Chondrocyte (in vitro differentiated cells): Measurements from ENCODE around the gene SMC1B. TPM values are rescaled to one million over a fixed set of nuclear protein-coding genes. Genes with fewer than 3 reads are reported as not detected.
A peak's percentile ranks its signal among the peaks of the same experiment; 100 is the strongest.

Experiments used
- DNase-seq: peaks from one replicate; pipeline ENCODE4 v3.0.0; 2021; ENCODE audit warnings: mixed read lengths, low spot score
- H3K27ac Mint-ChIP-seq: one replicate; pipeline ENCODE4 v1.8.0; 2021; ENCODE audit warnings: mild to moderate bottlenecking, moderate library complexity, mixed read lengths; ENCODE audit not compliant: unreplicated experiment
- H3K27me3 Mint-ChIP-seq: 2 replicates; pipeline ENCODE4 v1.8.0; 2021; ENCODE audit warnings: low read depth, mixed read lengths
- H3K36me3 Mint-ChIP-seq: 2 replicates; pipeline ENCODE4 v1.8.0; 2021; ENCODE audit warnings: low read depth, mixed read lengths
- H3K4me1 Mint-ChIP-seq: 2 replicates; pipeline ENCODE4 v1.8.0; 2021; ENCODE audit warnings: low read depth, mild to moderate bottlenecking, mixed read lengths
- H3K4me3 Mint-ChIP-seq: one replicate; pipeline ENCODE4 v1.8.0; 2021; ENCODE audit warnings: mild to moderate bottlenecking, moderate library complexity, mixed read lengths; ENCODE audit not compliant: unreplicated experiment
- H3K9me3 Mint-ChIP-seq: 2 replicates; pipeline ENCODE4 v1.8.0; 2021; ENCODE audit warnings: low read depth, mixed read lengths
- CTCF ChIP-seq: fragments of 200-600 bp; sonication (generic); IDR thresholded peaks from 2 replicates; pipeline ENCODE4 v1.5.0; 2021; ENCODE audit warnings: antibody characterized with exemption, mild to moderate bottlenecking, moderate library complexity
- total RNA-seq: library from RNA; stranded (reverse); gene quantifications from 3 replicates; pipeline ENCODE4 v1.2.1, GENCODE V29; 2021

The SMC1B gene
- total RNA-seq, 1 donor from 2014 or later, result not detected

- no peak for DNase-seq
- Mint-ChIP-seq H3K9me3 (no peaks in the 10 kb centered on the region), H3K27ac (no peak overlapping the region), H3K4me1 (peaks cover 11% of the 10 kb centered on the region), H3K27me3 (no peaks in the 10 kb centered on the region), H3K36me3 (peaks cover 22% of the 10 kb centered on the region), H3K4me3 (no peak overlapping the region)
- TF ChIP-seq CTCF, result no peak
Observed at GRCh38 chr22:45324311-45324711, 89.1 kb downstream of the SMC1B start.

GRCh38 chr22:45323695-45324094 is 89.7 kb downstream of the SMC1B start:
- Mint-ChIP-seq H3K27ac (no peak overlapping the region), H3K4me3 (no peak overlapping the region), H3K4me1 (peaks cover 17% of the 10 kb centered on the region), H3K27me3 (no peaks in the 10 kb centered on the region), H3K9me3 (no peaks in the 10 kb centered on the region), H3K36me3 (peaks cover 22% of the 10 kb centered on the region)
- no peak for TF ChIP-seq CTCF
- DNase-seq, result no peak

- Mint-ChIP-seq H3K9me3 (no peaks in the 10 kb centered on the region), H3K4me3 (no peak overlapping the region), H3K27ac (no peak overlapping the region), H3K4me1 (peaks cover 24% of the 10 kb centered on the region), H3K27me3 (no peaks in the 10 kb centered on the region), H3K36me3 (peaks cover 22% of the 10 kb centered on the region)
- no peak for TF ChIP-seq CTCF
- no peak for DNase-seq
Observed at GRCh38 chr22:45322873-45323525, 90.4 kb downstream of the SMC1B start.

GRCh38 chr22:45321827-45322226 is 91.6 kb downstream of the SMC1B start:
- TF ChIP-seq CTCF, result no peak
- no peaks in the 10 kb centered on the region for H3K27me3 Mint-ChIP-seq
- H3K4me3 Mint-ChIP-seq, result no peak overlapping the region
- H3K9me3 Mint-ChIP-seq, result no peaks in the 10 kb centered on the region
- peaks cover 18% of the 10 kb centered on the region for H3K36me3 Mint-ChIP-seq
- H3K4me1 Mint-ChIP-seq, result peaks cover 36% of the 10 kb centered on the region
- H3K27ac Mint-ChIP-seq, result no peak overlapping the region
- DNase-seq, result no peak

GRCh38 chr22:45320357-45320976 is 92.9 kb downstream of the SMC1B start:
- H3K4me1 Mint-ChIP-seq, result peaks cover 38% of the 10 kb centered on the region
- TF ChIP-seq CTCF, result no peak
- no peak for DNase-seq
- no peaks in the 10 kb centered on the region for H3K27me3 Mint-ChIP-seq
- H3K4me3 Mint-ChIP-seq, result no peak overlapping the region
- H3K9me3 Mint-ChIP-seq, result no peaks in the 10 kb centered on the region
- peaks cover 15% of the 10 kb centered on the region for H3K36me3 Mint-ChIP-seq
- peak overlapping the region; percentile 74 for H3K27ac Mint-ChIP-seq
